HFF-Myc (cell line): ENCODE results near the gene OR2AK2.

Source experiments
- DNase-seq: peaks from one replicate; pipeline ENCODE4 v3.0.0-alpha.2; 2011; ENCODE audit warnings: low read depth; ENCODE audit errors: extremely low read depth
- H3K4me3 ChIP-seq: replicated peaks from 2 replicates; pipeline ENCODE4 v1.5.1; 2011; ENCODE audit warnings: low read depth, mild to moderate bottlenecking, control low read depth, low read length
- TF ChIP-seq, protein P1 (sequence below): IDR thresholded peaks from 2 replicates; pipeline ENCODE4 v1.5.1; 2012; ENCODE audit warnings: mild to moderate bottlenecking, low read depth, low read length, control low read depth; ENCODE audit errors: missing control alignments

OR2AK2 gene

DNA sequence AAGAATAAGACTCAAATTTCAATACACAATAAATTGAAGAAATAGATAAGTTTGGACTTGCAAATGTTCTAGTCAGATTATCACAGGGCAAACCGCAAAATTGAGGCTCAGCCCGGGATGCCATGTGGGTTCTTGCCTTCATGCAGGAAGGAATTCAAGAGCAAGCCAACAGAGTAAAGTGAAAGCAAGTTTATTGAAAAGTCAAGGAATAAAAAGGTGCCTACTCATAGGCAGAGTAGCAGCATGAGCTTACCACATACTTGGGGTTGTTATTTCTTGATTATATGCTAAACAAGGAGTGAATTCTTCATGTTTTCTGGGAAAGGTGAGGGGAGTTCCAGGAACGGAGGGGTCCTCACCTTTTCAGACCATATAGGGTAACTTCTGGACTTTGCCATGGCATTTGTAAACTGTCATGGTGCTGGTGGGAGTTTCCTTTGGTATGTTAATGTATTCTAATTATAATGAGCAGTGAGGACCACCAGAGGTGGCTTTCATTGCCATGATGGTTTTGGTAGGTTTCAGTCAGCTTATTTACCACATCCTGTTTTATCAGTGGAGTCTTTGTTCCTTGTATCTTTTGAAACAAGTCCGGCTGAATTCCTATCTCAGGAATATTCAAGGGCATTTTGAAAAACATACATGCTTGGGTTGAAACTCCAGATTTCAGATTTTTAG lies 2.0 kb upstream of the OR2AK2 start:
- no peak overlapping the region for H3K4me3 ChIP-seq
- TF ChIP-seq, protein P1, sequence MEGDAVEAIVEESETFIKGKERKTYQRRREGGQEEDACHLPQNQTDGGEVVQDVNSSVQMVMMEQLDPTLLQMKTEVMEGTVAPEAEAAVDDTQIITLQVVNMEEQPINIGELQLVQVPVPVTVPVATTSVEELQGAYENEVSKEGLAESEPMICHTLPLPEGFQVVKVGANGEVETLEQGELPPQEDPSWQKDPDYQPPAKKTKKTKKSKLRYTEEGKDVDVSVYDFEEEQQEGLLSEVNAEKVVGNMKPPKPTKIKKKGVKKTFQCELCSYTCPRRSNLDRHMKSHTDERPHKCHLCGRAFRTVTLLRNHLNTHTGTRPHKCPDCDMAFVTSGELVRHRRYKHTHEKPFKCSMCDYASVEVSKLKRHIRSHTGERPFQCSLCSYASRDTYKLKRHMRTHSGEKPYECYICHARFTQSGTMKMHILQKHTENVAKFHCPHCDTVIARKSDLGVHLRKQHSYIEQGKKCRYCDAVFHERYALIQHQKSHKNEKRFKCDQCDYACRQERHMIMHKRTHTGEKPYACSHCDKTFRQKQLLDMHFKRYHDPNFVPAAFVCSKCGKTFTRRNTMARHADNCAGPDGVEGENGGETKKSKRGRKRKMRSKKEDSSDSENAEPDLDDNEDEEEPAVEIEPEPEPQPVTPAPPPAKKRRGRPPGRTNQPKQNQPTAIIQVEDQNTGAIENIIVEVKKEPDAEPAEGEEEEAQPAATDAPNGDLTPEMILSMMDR, result no peak
- DNase-seq, result no peak

GRCh38 chr1:247966532-247967204 lies 1.6 kb downstream of the OR2AK2 start:
- TF ChIP-seq, protein P1, result no peak
- H3K4me3 ChIP-seq, result no peak overlapping the region
- DNase-seq, result no peak

GRCh38 chr1:247992986-247993385 lies 28.0 kb downstream of the OR2AK2 start:
- DNase-seq, result no peak
- TF ChIP-seq, protein P1, result no peak
- no peak overlapping the region for H3K4me3 ChIP-seq

DNA sequence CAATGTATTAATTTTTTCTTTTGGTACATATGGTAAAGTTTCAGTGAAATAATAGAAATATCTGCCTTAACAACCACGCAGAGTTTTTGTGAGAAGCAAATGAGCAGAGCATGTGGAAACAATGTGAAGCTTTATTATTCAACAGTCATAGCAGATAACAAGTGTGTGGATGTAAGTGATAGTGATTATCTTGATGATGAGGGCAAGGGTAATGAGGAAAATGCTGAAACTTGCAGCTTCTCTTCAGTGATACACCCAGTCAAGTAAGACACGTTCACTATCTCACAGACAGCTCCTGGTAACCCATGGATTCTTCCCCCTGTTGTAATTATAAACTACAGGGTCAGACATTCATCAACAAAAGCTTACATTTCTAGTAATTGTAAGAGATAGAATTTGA lies 33.8 kb downstream of the OR2AK2 start:
- DNase-seq, result no peak
- TF ChIP-seq, protein P1, result no peak

GRCh38 chr1:248000169-248000568 lies 35.1 kb downstream of the OR2AK2 start:
- TF ChIP-seq, protein P1, result no peak
- DNase-seq, result no peak
- no peak overlapping the region for H3K4me3 ChIP-seq

More for the DNA sequence above, 33.8 kb downstream of the OR2AK2 start:
- H3K4me3 ChIP-seq, result no peak overlapping the region

GRCh38 chr1:248007778-248008177 lies 42.7 kb downstream of the OR2AK2 start:
- no peak for DNase-seq
- TF ChIP-seq, protein P1, result no peak
- H3K4me3 ChIP-seq, result no peak overlapping the region
